ENCODE data around the gene SCFD2.
"Not testable (repeated sequence)": the region's sequence is repeated elsewhere in the genome, so short reads cannot be mapped to it uniquely, and the experiment has no call there.

The SCFD2 gene

GRCh38 chr4:53238352-53238751 lies 127.5 kb downstream of the SCFD2 start:
- not testable (repeated sequence) for DNase-seq (ENCODE audit: low read depth in 2 of 2)

GRCh38 chr4:53237811-53238210 lies 128.1 kb downstream of the SCFD2 start:
- DNase-seq (ENCODE audit: low read depth in 2 of 2) = not testable (repeated sequence)

DNA sequence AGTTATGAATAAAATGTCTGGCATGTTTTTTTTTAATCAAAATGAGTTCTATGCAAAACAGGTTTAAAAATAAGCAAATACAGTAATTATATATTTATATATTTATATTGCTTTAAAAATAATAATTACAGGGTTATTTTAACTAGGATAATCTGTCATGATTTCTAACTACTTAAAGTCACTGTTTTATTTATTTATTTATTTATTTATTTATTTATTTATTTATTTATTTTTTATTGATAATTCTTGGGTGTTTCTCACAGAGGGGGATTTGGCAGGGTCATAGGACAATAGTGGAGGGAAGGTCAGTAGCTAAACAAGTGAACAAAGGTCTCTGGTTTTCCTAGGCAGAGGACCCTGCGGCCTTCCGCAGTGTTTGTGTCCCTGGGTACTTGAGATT lies 129.2 kb downstream of the SCFD2 start:
- DNase-seq (ENCODE audit: low read depth in 2 of 2) = not testable (repeated sequence)

- no peak for DNase-seq (ENCODE audit: low read depth in 2 of 2)
These were observed 130.3 kb downstream of the SCFD2 start for GRCh38 chr4:53235547-53235946.

DNA sequence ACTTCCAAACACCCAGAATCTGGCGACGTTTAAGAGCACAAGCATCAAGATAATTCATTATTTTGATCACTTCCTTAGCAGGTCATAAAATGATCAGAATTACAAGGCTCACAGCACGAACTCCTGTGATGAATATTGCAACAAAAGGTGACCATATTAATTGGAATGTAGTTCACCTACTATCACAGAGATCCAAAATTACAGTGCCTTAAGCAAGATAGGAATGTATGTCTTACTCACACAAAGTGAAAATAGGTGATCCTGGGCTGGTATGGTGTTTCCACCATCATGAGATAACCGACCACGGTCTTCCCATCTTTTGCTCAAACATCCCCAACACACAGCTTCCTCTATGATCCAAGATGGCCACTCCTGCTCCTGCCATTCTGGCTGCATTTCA lies 131.2 kb downstream of the SCFD2 start:
- DNase-seq (ENCODE audit: low read depth in 2 of 2) = no peak

DNA sequence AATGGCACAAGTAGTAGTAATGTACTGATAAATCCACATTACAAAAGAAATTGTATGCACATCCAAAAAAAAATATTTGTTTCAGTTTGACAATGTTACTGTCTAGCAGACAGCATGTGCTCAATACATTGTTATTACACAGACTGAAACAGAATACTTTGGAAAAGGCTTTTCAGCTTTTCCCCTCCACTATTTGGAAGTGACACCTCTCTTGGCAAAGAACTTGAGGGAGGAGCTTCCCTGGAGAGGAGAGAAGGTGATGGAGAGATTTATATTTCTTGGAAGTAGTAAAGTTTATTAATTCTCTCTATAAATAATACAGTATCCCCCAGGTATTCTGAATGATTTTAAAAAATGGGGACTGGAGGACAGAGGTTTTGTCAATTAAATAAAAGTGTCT lies 131.8 kb downstream of the SCFD2 start:
- DNase-seq (ENCODE audit: low read depth in 2 of 2) = no peak

DNA sequence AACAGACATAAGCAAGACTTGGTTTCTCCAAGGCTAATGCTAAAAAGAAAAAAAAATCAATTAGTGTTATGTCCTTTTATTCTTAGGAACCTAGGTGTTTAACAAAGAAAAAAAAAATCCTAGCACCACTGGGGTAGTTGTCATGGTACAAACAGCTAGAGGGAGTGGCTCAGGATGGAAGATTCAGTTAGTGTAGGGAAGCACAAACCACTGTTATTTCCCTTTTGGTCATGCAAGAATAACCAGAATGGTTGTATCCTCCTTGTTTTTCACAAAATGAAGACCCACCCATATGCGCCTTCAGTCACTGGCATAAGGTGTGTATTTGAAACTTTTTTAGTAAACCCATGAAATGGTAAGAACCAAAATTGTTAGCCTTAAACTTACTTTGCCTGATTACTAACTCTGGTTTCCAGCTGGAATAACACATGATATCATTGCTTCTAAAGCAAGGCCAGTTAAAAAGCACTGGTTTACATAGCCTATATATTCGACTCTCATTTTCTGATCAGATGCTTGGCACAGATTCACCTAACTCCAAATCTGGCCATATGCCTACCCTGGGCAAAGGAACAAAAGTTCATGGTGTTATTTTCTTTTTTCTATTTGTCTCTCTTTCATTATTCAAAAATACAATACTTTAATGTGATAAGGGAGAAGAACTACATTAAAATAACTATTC lies 132.6 kb downstream of the SCFD2 start:
- DNase-seq (ENCODE audit: low read depth in 2 of 2) = no peak

DNA sequence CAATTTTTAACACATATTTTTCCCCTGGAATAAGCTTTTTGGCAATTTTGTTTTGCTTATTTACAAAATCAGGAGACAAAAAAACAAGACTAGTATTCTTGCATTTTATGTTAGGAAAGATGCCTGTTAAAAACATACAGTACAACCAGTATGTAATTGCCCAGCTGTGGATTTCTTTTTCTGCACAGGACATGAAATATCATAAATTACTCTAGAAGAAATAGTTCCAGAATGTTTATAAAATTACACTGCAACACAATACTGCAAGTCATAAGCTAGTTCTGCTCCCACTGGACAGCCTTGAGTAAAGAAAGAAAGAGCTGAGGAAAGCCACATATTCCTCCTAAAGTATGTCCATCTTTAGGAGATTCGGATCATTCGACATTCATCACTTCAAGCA lies 133.5 kb downstream of the SCFD2 start:
- no peak for DNase-seq (ENCODE audit: low read depth in 2 of 2)

- no peak for DNase-seq (ENCODE audit: low read depth in 2 of 2)
These were observed 137.8 kb downstream of the SCFD2 start for GRCh38 chr4:53228036-53228435.

DNA sequence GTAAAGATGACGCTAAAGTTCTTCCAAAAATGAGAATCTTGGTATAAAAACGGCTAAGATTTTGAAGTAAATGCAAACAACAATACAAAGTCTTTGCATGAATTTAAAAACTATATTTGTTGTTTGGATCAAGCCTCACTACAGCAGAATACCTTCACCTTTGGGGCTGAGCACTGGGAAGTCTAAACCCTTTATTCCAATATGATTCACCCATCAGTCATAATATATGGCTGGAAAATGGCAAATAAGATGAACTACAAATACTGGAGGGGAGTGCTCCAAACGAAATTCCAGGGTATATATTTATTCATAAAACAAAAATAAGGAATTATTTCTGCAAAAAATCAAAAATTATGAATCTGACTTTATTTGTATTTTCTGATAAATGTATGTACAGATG lies 138.4 kb downstream of the SCFD2 start:
- no peak for DNase-seq (ENCODE audit: low read depth in 2 of 2)

- no peak for DNase-seq (ENCODE audit: low read depth in 2 of 2)
These were observed 143.9 kb downstream of the SCFD2 start for GRCh38 chr4:53221832-53222480.

- DNase-seq (ENCODE audit: low read depth in 2 of 2) = not testable (repeated sequence)
These were observed 146.7 kb downstream of the SCFD2 start for GRCh38 chr4:53219148-53219547.

DNA sequence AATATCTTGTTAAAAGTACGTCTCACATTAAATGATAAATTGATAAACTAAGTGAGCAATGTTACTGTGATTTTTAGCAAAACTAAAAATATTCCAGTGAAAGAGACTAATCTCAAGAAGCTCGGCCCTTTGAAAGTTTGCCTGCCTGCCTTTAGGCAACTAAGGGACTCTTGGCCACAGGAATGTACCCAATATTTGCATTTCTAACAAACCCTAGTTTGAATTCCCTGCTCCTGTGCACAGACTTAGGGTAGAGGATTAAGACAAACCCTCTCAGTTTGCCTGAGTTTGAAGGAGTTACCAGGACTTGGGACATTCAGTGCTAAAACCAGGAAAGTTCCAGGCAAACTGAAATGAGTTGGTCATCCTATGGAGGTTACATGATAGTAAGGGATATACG lies 157.1 kb downstream of the SCFD2 start:
- no peak for DNase-seq (ENCODE audit: low read depth in 2 of 2)

GRCh38 chr4:53205970-53206369 lies 159.9 kb downstream of the SCFD2 start:
- DNase-seq (ENCODE audit: low read depth in 2 of 2) = no peak

- DNase-seq (ENCODE audit: low read depth in 2 of 2) = no peak
These were observed 166.5 kb downstream of the SCFD2 start for GRCh38 chr4:53199356-53199755.

- DNase-seq (ENCODE audit: low read depth in 2 of 2) = no peak
These were observed 168.1 kb downstream of the SCFD2 start for GRCh38 chr4:53197772-53198142.

DNA sequence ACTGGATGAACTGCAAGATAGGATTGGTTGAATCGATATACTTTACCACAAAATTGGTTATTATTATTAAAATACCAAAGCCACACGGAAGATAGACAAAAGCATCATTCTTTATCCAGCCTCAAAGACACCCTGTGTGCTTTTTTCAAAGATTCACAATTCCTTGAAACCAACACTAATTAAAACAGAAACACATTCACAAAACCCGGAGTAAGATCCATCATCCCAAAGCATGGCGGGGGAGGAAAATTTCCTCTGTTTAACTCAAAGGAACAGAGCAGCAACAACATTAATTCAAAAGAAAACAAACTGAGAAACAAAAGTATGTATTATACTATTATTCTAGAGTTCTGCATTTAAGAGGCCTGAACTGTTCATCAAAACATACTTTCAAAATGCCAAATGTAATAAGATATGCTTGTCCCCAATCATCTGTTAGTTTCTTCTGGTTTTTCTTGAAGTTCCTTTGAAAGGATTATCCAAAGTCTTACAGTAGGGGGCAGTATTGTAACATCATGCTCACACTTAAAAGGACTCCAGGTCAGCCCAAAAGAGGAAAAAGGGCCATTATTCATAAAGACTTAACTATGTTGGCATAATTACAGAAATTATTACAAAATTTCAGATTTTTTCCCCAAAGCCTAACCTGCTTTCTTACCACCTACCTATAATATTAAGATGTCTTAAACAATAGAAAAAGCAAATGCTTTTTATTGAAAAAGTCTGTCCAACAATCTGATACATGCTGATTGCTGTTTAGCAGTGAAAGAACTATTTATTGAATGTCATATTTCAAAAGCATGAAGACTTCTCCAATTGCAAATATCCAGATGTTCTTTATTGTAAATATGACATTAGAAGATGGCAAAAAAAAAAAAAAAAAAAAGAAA lies 168.7 kb downstream of the SCFD2 start:
- DNase-seq (ENCODE audit: low read depth in 2 of 2) = no peak

DNA sequence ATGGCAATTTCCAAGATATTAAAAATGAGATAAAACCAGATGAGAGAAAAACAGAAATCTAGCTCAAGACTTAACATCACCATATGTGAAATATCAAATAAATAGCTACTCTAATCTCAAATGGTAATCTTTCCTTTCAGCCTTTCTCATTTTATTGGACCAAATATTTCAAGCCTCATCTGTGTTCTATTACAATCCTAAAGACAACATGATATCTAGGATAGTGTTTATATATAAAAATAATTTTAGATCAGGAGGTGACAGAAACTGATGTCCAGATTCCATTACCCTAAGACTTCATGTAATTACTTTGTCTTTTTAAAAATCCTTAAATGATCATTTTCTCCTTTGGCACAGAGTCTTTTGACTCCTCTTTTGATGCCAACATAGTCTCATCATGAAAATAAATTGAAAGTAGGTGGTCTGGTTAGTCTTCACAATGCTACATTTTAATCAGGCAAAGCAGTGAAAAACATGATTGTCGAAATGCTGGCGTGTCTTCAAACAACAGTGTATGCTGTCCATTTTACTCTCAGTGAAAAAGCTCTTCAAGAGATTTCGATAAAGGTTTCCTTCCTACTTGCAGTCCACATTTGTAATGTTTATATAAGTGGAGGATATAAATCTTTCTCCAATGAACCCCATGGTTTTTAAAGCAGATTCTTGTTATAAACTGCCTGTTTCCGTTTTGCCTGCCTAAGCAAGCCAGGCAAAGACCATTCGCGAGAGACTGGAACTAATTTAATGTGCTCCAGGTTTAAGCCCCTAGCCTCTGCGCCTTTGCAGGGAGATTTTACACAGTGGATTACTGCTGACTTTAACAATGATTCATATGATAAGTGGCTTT lies 169.8 kb downstream of the SCFD2 start:
- DNase-seq (ENCODE audit: low read depth in 2 of 2) = no peak

DNA sequence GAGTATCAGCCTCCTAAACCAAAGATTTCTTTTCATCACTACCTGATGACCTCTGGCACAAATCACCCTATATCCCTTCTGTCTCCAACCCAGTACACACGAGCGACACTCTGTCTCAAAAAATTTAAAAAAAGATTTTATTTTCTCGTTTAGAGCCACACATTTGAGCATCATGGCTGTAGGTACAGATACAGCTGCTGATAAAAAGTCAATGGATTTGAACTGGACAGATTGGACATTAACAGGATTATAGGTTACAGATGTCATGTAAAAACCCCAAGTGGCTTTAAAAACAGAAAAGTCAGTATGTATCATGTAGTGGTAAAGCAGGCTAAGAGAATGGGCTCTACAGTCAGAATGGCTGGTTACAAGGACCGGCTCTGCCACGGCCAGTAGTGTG lies 171.1 kb downstream of the SCFD2 start:
- no peak for DNase-seq (ENCODE audit: low read depth in 2 of 2)

- DNase-seq (ENCODE audit: low read depth in 2 of 2) = no peak
These were observed 172.8 kb downstream of the SCFD2 start for GRCh38 chr4:53193111-53193510.

GRCh38 chr4:53192496-53192895 lies 173.4 kb downstream of the SCFD2 start:
- DNase-seq (ENCODE audit: low read depth in 2 of 2) = no peak

DNA sequence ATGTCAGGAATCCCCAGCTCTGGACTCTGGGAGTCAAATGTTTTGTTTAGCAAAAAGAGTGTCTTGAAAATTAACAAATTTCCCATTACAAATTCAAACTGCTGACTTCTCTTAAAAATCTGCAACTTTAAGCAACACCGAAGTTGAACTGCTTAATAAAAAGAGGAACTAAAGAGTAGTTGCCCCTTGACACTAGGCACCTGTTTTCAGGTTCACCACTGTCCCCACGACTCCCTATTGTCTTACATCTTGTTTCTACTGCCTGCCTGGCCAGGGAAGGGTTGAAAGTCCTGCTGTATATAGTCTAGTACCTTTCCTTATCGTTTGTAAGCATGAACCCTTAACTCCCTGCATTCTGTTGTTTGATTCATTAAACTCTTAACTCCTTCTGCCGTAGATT lies 173.9 kb downstream of the SCFD2 start:
- DNase-seq (ENCODE audit: low read depth in 2 of 2) = no peak

All from stimulated activated CD4-positive, alpha-beta T cell treated with anti-CD3 and anti-CD28 coated beads, Interleukin-1b, Interleukin-23, amount 100 ng/mL, for 1 hour (primary cell).